Thyroid gland (tissue), 4 donors: ENCODE data around the gene PER3.

Experiments used
- POLR2A ChIP-seq, 2 donors: fragments of 450-650 bp; IDR thresholded peaks; one replicate each; pipeline ENCODE4 v1.6.1; 2017; ENCODE audit warnings: antibody characterized with exemption in 2 of 2, mild to moderate bottlenecking in 2 of 2, moderate library complexity in 1 of 2
- TF ChIP-seq, protein P1 (sequence below), 6 experiments: fragments of 200-600 bp in 3 of 6; fragments of 450-650 bp in 3 of 6; sonication (generic) in 3 of 6; IDR thresholded peaks; one replicate each; pipeline ENCODE4 v1.5.1; 2016 to 2019; ENCODE audit warnings: antibody characterized with exemption in 6 of 6, mild to moderate bottlenecking in 2 of 6, inconsistent platforms in 1 of 6, moderate library complexity in 1 of 6

DNA sequence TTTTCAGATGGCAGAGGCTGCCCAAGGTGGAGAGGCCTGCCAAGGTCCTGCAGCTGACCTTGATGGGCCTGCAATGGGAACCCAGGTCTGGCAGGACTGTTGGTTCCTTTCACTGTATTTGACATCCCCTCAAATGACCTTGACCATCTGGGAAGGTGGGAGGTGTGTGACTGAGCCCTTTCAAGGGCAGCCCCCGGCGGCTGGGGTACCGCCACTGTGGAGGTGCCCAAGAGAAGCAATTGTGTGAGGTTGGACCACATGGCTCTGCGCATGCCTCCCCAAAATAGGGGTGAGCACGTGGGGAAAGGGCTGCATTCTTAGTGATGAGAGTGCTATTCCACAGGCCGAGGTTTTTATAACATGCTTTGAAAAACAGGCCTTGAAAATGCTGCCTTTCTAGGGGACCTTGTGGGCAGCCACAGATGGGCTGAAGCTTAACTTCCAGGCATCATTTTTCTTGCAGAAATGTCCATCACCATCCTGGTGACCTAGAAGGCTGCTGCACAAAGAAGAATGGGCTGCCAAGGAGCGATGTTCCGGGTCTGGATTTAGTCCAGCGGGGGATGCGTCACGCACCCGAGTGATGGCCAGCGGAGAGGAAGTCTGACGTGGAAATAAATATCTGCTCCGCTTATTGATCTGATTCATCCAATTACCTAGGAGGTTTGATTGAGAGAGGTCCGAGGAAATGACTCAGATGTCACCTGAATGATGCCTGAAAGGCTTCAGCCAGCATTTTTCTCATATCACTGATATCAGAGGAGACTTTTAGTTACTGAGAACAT, 85.2 kb downstream of the PER3 start:
- no peak for TF ChIP-seq POLR2A (IDR thresholded peaks at IDR 0.05)
- TF ChIP-seq, protein P1, sequence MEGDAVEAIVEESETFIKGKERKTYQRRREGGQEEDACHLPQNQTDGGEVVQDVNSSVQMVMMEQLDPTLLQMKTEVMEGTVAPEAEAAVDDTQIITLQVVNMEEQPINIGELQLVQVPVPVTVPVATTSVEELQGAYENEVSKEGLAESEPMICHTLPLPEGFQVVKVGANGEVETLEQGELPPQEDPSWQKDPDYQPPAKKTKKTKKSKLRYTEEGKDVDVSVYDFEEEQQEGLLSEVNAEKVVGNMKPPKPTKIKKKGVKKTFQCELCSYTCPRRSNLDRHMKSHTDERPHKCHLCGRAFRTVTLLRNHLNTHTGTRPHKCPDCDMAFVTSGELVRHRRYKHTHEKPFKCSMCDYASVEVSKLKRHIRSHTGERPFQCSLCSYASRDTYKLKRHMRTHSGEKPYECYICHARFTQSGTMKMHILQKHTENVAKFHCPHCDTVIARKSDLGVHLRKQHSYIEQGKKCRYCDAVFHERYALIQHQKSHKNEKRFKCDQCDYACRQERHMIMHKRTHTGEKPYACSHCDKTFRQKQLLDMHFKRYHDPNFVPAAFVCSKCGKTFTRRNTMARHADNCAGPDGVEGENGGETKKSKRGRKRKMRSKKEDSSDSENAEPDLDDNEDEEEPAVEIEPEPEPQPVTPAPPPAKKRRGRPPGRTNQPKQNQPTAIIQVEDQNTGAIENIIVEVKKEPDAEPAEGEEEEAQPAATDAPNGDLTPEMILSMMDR (IDR thresholded peaks at IDR 0.05): no peak
